Measurements from ENCODE around the gene GDPGP1.

Gene GDPGP1

DNA sequence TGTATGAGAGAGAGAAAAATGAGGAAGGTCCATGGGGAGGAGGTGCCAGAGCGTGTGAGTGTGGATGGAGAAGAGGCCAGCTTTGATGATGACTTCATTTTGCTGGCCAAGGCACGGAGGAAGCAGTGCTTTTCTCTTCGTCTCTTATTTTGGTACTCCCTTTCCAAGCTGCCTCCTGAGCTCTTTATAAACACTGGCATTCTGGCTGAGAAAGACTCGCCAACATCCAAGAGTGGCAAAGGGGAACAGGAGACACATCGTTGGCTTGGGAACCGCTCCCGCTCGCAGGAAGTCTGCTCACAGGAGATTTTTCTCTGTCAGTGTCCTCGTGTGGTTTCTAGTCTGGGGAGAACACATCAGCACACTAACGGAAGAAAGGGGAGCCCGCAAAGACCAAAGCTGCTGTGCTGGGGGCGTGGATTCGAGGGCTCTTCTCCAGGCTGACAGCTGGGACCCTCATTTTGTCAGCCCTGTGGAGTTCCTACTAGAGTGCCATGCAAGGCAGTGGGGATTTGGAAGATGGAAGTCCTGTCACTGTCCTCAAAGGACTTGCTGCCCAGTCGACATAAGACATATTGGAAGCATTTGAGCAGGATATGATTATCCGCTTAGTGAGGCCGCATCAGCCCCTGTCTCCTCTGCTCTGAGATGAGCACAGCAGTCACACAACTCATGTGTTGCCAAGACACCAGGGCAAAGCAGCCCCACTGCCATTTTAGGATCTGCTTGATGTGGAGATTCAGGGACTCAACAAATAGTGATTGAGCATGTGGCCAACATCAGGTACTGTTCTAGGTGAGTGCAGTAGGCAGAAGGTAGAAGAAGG lies 40.8 kb upstream of the GDPGP1 start:
- Histone ChIP-seq H3K4me1 (ENCODE audit: control insufficient read depth, insufficient read depth, low read length) (no peaks in the 10 kb centered on the region; the same call in 1 of the 2 replicates), H3K9ac (ENCODE audit: low read depth, low read length) (no peak overlapping the region), H3K27me3 (ENCODE audit: control insufficient read depth, insufficient read depth, low read length) (no peaks in the 10 kb centered on the region), H3K36me3 (ENCODE audit: control insufficient read depth, insufficient read depth, low read length) (no peaks in the 10 kb centered on the region), H3K9me3 (ENCODE audit: control insufficient read depth, insufficient read depth, low read length) (no peaks in the 10 kb centered on the region), H3K4me3 (ENCODE audit: low read depth, low read length) (no peak overlapping the region), H3K27ac (ENCODE audit: low read depth, low read length) (no peak overlapping the region)

DNA sequence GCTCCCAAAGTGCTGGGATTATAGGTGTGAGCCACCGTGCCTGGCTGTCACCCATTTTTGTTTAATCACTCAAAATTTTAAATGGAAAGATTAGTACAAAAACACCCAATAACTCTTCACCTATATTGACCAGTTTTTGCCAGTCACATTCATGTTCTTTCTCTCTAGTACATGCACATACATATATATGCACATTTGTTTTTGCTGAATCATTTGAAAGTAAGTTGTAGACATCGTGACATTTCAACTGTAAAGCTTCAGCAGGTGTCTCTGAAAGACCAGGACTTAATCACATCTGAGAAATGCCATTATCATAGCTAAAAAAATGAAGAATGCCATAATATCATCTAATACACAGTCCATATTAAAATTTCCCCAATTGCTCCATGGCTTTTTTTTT lies 39.4 kb upstream of the GDPGP1 start:
- Histone ChIP-seq H3K4me3 (ENCODE audit: low read depth, low read length) (no peak overlapping the region), H3K4me1 (ENCODE audit: control insufficient read depth, insufficient read depth, low read length) (no peaks in the 10 kb centered on the region; the same call in 1 of the 2 replicates), H3K27ac (ENCODE audit: low read depth, low read length) (no peak overlapping the region), H3K9me3 (ENCODE audit: control insufficient read depth, insufficient read depth, low read length) (no peaks in the 10 kb centered on the region), H3K9ac (ENCODE audit: low read depth, low read length) (no peak overlapping the region), H3K27me3 (ENCODE audit: control insufficient read depth, insufficient read depth, low read length) (no peaks in the 10 kb centered on the region), H3K36me3 (ENCODE audit: control insufficient read depth, insufficient read depth, low read length) (no peaks in the 10 kb centered on the region)

DNA sequence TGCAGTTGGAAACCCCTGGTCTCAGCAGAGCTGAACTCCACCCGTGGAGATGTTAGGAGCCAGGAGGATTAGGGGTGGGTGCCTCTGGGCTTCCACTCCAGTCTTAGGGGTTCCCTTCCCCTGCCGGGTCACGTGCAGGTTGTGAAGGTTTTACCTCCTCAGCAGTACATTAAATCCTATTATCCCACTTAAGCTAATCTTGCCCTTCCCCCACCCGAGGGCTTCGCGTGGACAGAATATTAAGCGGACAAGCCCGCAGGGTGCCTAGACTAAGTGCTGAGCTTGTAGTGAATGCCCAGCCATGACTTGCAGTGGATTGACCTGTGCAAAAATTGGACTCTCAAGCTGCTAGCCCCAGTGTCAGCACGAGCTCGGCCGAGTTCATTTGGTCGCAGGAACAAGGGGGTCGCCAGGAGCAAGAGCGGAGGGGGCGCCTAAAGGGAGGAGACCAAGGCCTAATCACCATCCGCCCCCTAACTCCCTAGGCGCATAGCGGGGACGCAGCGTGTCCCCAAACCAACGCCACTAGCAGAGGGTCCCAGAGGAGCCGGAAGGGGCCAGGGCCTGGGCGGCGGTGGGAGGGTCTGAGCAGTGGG lies 33.4 kb upstream of the GDPGP1 start:
- H3K4me1 ChIP-seq (ENCODE audit: control insufficient read depth, insufficient read depth, low read length) = peaks cover 14% of the 10 kb centered on the region; the same call in 1 of the 2 replicates
- H3K36me3 ChIP-seq (ENCODE audit: control insufficient read depth, insufficient read depth, low read length) = peaks cover 4% of the 10 kb centered on the region; the same call in 1 of the 2 replicates
- H3K9me3 ChIP-seq (ENCODE audit: control insufficient read depth, insufficient read depth, low read length) = no peaks in the 10 kb centered on the region
- H3K9ac ChIP-seq (ENCODE audit: low read depth, low read length) = peak overlapping the region; percentile 24; the same call in 1 of the 2 replicates
- peak overlapping the region; percentile 60 for H3K27ac ChIP-seq (ENCODE audit: low read depth, low read length)
- peak overlapping the region; percentile 88 for H3K4me3 ChIP-seq (ENCODE audit: low read depth, low read length)
- peaks cover 3% of the 10 kb centered on the region; the same call in 1 of the 2 replicates for H3K27me3 ChIP-seq (ENCODE audit: control insufficient read depth, insufficient read depth, low read length)

DNA sequence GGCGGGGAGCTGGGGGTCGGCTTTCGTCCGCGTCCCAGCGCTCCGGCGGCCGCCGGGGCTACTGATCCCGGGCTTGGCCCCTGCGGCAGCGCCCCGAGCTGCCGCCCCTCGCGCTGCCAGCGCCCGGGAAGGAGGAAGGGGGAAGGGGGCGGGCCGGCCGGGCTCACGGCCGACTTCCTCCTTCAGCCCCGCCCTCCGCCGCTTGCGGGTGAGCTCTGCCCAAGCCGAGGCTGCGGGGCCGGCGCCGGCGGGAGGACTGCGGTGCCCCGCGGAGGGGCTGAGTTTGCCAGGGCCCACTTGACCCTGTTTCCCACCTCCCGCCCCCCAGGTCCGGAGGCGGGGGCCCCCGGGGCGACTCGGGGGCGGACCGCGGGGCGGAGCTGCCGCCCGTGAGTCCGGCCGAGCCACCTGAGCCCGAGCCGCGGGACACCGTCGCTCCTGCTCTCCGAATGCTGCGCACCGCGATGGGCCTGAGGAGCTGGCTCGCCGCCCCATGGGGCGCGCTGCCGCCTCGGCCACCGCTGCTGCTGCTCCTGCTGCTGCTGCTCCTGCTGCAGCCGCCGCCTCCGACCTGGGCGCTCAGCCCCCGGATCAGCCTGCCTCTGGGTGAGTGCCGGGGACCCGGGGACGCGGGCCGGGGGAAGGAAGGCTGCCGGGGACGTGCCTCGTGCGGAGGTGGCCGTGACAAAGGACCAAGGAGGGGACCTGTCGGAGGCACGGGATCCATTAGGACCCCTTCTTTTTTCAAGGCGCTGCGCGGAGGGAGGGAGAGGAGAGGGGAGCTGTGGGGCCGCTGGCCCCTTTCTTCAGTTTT lies 32.7 kb upstream of the GDPGP1 start, which contains the start of gene SEMA4B:
TSS of gene SEMA4B (plus strand) at position 201 of the 814 bp plus-strand sequence. CDS start at position 450, 249 bp downstream.
- H3K9me3 ChIP-seq (ENCODE audit: control insufficient read depth, insufficient read depth, low read length) = no peaks in the 10 kb centered on the region
- peak within 1 kb of the TSS; percentile 60 for H3K27ac ChIP-seq (ENCODE audit: low read depth, low read length)
- peaks cover 14% of the 10 kb centered on the region; the same call in 1 of the 2 replicates for H3K4me1 ChIP-seq (ENCODE audit: control insufficient read depth, insufficient read depth, low read length)
- peak within 1 kb of the TSS; percentile 24 for H3K9ac ChIP-seq (ENCODE audit: low read depth, low read length)
- H3K4me3 ChIP-seq (ENCODE audit: low read depth, low read length) = peak within 1 kb of the TSS; percentile 88
- H3K27me3 ChIP-seq (ENCODE audit: control insufficient read depth, insufficient read depth, low read length) = peaks cover 3% of the 10 kb centered on the region; the same call in 1 of the 2 replicates
- peaks cover 7% of the 10 kb centered on the region; the same call in 1 of the 2 replicates for H3K36me3 ChIP-seq (ENCODE audit: control insufficient read depth, insufficient read depth, low read length)

DNA sequence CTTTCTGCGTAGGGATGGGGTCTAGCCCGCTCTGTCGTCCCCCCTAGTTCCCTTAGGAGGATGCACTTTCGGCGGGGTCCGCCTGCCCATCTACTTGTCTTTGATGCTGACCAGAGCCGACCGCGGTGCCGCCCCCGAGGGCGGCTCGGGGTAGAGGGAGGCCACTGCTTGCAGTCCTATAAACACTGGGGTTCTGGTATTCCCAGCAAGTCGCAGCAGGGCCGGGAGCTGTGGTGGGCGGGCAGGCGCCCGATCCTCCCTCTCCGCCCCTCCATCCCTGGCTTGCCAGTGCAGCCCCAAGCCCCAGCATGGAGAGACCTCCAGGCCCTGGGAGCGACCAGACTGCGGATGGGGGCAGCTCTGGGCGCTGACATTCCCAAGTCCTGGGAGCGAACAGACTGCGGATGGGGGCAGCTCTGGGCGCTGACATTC lies 32.0 kb upstream of the GDPGP1 start:
- no peak overlapping the region for H3K27ac ChIP-seq (ENCODE audit: low read depth, low read length)
- H3K9me3 ChIP-seq (ENCODE audit: control insufficient read depth, insufficient read depth, low read length) = no peaks in the 10 kb centered on the region
- H3K4me3 ChIP-seq (ENCODE audit: low read depth, low read length) = peak overlapping the region; percentile 88
- peaks cover 7% of the 10 kb centered on the region; the same call in 1 of the 2 replicates for H3K36me3 ChIP-seq (ENCODE audit: control insufficient read depth, insufficient read depth, low read length)
- H3K9ac ChIP-seq (ENCODE audit: low read depth, low read length) = peak overlapping the region; percentile 22
- peaks cover 14% of the 10 kb centered on the region; the same call in 1 of the 2 replicates for H3K4me1 ChIP-seq (ENCODE audit: control insufficient read depth, insufficient read depth, low read length)
- H3K27me3 ChIP-seq (ENCODE audit: control insufficient read depth, insufficient read depth, low read length) = peaks cover 3% of the 10 kb centered on the region; the same call in 1 of the 2 replicates

DNA sequence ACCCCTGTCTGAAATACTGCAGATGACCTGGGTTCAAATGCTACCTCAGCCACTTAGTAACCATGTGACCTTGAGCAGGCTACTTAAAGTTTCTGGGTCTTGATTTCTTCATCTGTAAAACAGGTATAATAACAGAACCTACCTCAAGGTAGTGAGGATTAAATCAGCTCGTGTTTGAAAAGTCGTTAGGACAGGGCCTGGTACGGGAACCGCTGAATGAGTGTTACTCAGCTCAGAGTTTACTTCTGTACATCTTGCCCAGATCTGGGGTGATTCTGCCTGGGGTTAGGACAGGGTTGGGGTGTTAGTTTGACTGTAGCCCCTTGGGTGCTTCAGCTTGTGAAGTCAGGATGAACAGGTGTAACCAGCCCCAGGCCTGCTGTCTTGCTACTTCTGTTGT lies 31.1 kb upstream of the GDPGP1 start:
- Histone ChIP-seq H3K36me3 (ENCODE audit: control insufficient read depth, insufficient read depth, low read length) (peaks cover 7% of the 10 kb centered on the region; the same call in 1 of the 2 replicates), H3K27me3 (ENCODE audit: control insufficient read depth, insufficient read depth, low read length) (peaks cover 3% of the 10 kb centered on the region; the same call in 1 of the 2 replicates), H3K4me3 (ENCODE audit: low read depth, low read length) (no peak overlapping the region; the same call in 1 of the 2 replicates), H3K9me3 (ENCODE audit: control insufficient read depth, insufficient read depth, low read length) (no peaks in the 10 kb centered on the region), H3K9ac (ENCODE audit: low read depth, low read length) (no peak overlapping the region), H3K4me1 (ENCODE audit: control insufficient read depth, insufficient read depth, low read length) (peaks cover 14% of the 10 kb centered on the region; the same call in 1 of the 2 replicates), H3K27ac (ENCODE audit: low read depth, low read length) (no peak overlapping the region)

DNA sequence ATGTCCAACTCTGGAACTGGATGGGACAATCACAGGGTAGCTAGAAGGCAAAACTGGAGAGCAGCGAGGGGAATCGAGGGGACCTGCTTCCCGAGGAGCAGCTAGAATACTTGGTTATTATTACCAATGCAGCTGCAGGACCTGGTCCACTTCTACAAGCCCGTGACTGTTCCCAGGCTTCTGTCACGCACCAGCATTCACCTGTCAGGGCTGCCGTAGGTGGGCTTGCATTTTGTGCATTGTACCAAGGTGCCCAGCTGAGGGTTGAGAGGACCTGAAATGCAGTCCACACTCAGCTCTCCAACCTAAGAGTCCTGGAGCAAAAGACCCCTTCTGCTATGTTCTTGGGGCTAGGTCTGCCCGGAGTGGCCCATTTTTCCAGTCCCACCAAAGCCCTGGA lies 30.5 kb upstream of the GDPGP1 start:
- Histone ChIP-seq H3K27me3 (ENCODE audit: control insufficient read depth, insufficient read depth, low read length) (peaks cover 3% of the 10 kb centered on the region; the same call in 1 of the 2 replicates), H3K4me1 (ENCODE audit: control insufficient read depth, insufficient read depth, low read length) (peaks cover 14% of the 10 kb centered on the region; the same call in 1 of the 2 replicates), H3K36me3 (ENCODE audit: control insufficient read depth, insufficient read depth, low read length) (peaks cover 7% of the 10 kb centered on the region; the same call in 1 of the 2 replicates), H3K4me3 (ENCODE audit: low read depth, low read length) (no peak overlapping the region), H3K9me3 (ENCODE audit: control insufficient read depth, insufficient read depth, low read length) (no peaks in the 10 kb centered on the region), H3K27ac (ENCODE audit: low read depth, low read length) (no peak overlapping the region), H3K9ac (ENCODE audit: low read depth, low read length) (no peak overlapping the region)

DNA sequence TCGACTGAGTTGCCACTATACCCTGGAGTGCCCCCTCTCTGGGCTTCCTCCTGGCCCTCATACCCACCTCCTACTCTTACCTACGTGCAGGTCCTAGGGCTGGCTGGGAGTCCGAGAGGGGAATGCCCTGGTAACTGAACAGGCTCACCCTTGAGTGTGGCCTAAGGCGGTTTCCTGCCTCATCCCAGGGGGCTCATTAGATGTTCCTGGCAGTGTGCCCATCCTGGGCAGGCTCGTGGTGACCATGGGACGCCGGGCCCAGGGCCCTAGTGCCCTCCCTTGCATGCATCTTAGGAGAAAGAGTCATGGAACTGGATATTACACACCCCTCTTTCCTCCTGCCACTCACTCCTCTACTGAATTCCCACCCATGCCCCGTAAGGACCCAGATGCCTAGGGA lies 30.1 kb upstream of the GDPGP1 start:
- no peak overlapping the region for H3K4me3 ChIP-seq (ENCODE audit: low read depth, low read length)
- H3K9me3 ChIP-seq (ENCODE audit: control insufficient read depth, insufficient read depth, low read length) = no peaks in the 10 kb centered on the region
- no peak overlapping the region for H3K9ac ChIP-seq (ENCODE audit: low read depth, low read length)
- H3K27me3 ChIP-seq (ENCODE audit: control insufficient read depth, insufficient read depth, low read length) = peaks cover 3% of the 10 kb centered on the region; the same call in 1 of the 2 replicates
- peaks cover 7% of the 10 kb centered on the region; the same call in 1 of the 2 replicates for H3K36me3 ChIP-seq (ENCODE audit: control insufficient read depth, insufficient read depth, low read length)
- H3K27ac ChIP-seq (ENCODE audit: low read depth, low read length) = no peak overlapping the region
- H3K4me1 ChIP-seq (ENCODE audit: control insufficient read depth, insufficient read depth, low read length) = peaks cover 14% of the 10 kb centered on the region; the same call in 1 of the 2 replicates

DNA sequence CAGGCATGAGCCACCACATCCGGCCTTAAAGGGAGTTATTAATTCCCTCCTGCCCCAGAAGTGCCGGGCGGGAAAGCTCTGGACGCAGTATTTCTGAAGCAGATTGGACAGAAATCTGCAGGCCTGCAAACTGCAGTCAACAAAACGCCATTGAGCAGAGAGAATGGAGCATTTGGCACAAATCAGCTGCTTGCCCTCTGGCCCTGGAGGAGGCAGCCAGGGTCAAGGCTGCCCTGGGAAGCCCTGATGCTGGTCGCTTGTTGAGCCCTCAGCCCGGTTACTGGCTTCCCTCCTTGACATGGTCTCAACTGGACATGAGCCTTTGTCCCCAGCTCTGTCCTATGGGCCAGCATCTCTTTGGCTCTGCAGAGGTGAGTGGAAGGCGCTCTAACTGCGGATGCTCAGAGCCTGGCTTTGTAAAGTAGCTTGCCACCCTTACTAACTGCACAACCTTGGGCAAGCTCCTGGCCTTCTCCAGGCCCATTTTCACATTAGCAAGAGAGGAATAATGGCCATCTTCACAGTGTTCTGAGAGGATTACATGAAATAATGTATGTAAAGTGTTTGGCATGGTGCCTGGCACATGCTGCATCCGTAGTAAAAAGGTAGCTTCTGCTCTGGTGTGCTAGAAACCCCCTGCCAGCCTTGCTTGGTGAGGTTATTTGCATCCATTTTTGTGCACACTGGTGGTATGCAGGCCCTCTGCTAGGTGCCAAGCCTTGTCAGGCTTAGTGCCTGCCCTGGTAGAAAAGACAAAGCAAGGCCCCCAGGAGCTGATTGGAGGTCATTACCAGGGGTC lies 28.8 kb upstream of the GDPGP1 start:
- H3K9ac ChIP-seq (ENCODE audit: low read depth, low read length) = no peak overlapping the region
- H3K9me3 ChIP-seq (ENCODE audit: control insufficient read depth, insufficient read depth, low read length) = no peaks in the 10 kb centered on the region
- H3K4me1 ChIP-seq (ENCODE audit: control insufficient read depth, insufficient read depth, low read length) = peaks cover 14% of the 10 kb centered on the region; the same call in 1 of the 2 replicates
- no peak overlapping the region for H3K27ac ChIP-seq (ENCODE audit: low read depth, low read length)
- H3K27me3 ChIP-seq (ENCODE audit: control insufficient read depth, insufficient read depth, low read length) = peaks cover 3% of the 10 kb centered on the region; the same call in 1 of the 2 replicates
- H3K36me3 ChIP-seq (ENCODE audit: control insufficient read depth, insufficient read depth, low read length) = peaks cover 7% of the 10 kb centered on the region; the same call in 1 of the 2 replicates
- no peak overlapping the region for H3K4me3 ChIP-seq (ENCODE audit: low read depth, low read length)

Data from HUES48 (cell line).